ENCODE data around the gene RTN4RL2. TPM values are rescaled to one million over a fixed set of nuclear protein-coding genes. Genes with fewer than 3 reads are reported as not detected.

Gene RTN4RL2
- total RNA-seq, 1 donor from 2014 or later, result not detected

GRCh38 chr11:57504511-57504910 is 44.2 kb downstream of the RTN4RL2 start:
- no peak for TF ChIP-seq CTCF (IDR thresholded peaks at IDR 0.05; ENCODE audit: insufficient read depth, low read length, severe bottlenecking)
- Histone ChIP-seq H3K36me3 (ENCODE audit: control insufficient read depth, insufficient read depth, low read length) (no peaks in the 10 kb centered on the region), H3K27me3 (ENCODE audit: control insufficient read depth, insufficient read depth, low read length) (no peaks in the 10 kb centered on the region), H3K4me3 (ENCODE audit: low read depth, low read length) (no peak overlapping the region)
- DNase-seq (ENCODE audit: low read depth) (no peak), FAIRE-seq (no peak)

- FAIRE-seq, result no peak
- H3K4me3 ChIP-seq (ENCODE audit: low read depth, low read length), result no peak overlapping the region
- no peak for TF ChIP-seq CTCF (IDR thresholded peaks at IDR 0.05; ENCODE audit: insufficient read depth, low read length, severe bottlenecking)
- no peaks in the 10 kb centered on the region for H3K36me3 ChIP-seq (ENCODE audit: control insufficient read depth, insufficient read depth, low read length)
- no peaks in the 10 kb centered on the region for H3K27me3 ChIP-seq (ENCODE audit: control insufficient read depth, insufficient read depth, low read length)
- no peak for DNase-seq (ENCODE audit: low read depth)
These were observed 46.2 kb downstream of the RTN4RL2 start for GRCh38 chr11:57506522-57506921.

DNA sequence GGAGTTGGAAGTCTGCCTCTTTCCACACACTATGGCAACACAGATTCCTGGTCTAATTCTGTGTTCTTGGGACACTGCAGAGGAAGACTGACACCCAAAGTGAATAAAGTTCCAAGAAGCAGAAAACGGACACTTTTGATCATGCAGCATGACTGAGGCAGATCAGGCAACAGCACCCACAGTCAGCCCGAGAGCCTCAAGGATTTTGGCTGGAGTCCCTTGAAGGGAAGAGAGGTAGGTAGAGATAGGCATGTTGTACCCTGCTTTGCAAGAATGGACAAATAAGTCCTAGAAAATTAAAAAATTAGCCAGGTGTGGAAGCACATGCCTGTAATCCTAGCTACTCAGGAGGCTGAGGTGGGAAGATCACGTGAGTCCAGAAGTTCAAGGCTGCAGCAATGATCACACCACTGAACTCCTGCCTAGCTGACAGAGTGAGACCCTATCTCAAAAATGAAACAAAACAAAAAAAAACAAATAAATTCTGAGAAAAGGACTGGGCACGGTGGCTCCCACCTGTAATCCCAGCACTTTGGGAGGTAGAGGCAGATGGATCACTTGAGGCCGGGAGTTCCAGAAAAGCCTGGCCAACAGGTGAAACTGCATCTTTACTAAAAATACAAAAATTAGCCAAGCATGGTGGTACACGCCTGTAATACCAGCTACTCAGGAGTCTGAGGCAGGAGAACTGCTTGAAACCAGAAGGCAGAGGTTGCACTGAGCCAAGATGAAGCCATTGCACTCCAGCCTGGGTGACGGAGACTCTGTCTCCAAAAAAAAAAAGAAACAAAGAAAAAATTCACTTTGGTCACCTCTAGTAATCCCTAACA is 48.2 kb downstream of the RTN4RL2 start:
- H3K36me3 ChIP-seq (ENCODE audit: control insufficient read depth, insufficient read depth, low read length), result no peaks in the 10 kb centered on the region
- DNase-seq (ENCODE audit: low read depth), result no peak
- peaks cover under 1% of the 10 kb centered on the region for H3K27me3 ChIP-seq (ENCODE audit: control insufficient read depth, insufficient read depth, low read length)
- no peak for TF ChIP-seq CTCF (IDR thresholded peaks at IDR 0.05; ENCODE audit: insufficient read depth, low read length, severe bottlenecking)
- H3K4me3 ChIP-seq (ENCODE audit: low read depth, low read length), result no peak overlapping the region
- no peak for FAIRE-seq

DNA sequence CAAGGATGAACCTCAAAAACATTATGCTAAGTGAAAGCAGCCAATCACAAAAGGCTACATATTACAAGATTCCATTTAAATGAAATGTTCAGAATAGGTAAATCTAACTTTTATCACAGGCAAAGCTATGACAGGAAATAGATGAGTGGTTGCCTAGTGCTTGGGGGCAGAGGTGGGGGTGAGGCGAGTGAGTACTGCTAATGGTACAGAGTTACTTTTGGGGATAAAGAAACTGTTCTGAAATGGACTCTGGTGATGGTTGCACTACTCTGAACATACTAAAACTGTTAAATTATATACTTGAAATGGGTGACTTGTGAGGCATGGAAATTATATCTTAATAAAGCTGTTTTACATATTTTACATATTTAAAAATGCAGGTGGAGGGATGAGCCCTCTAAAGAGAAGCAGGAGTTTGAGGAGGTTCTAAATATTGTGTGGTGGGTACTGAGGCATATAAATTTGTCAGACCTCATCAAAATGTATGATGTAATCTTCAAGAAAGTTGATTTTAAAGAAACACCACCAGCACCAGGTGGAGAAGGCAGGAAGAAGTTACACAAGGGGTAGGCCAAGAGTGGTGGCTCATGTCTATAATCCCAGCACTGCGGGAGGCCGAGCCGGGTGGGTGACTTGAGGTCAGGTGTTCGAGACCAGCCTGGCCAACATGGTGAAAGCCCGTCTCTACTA is 51.6 kb downstream of the RTN4RL2 start:
- H3K4me3 ChIP-seq (ENCODE audit: low read depth, low read length), result no peak overlapping the region
- FAIRE-seq, result no peak
- peaks cover 12% of the 10 kb centered on the region for H3K27me3 ChIP-seq (ENCODE audit: control insufficient read depth, insufficient read depth, low read length)
- no peak for DNase-seq (ENCODE audit: low read depth)
- no peaks in the 10 kb centered on the region for H3K36me3 ChIP-seq (ENCODE audit: control insufficient read depth, insufficient read depth, low read length)
- TF ChIP-seq CTCF (IDR thresholded peaks at IDR 0.05; ENCODE audit: insufficient read depth, low read length, severe bottlenecking), result no peak

DNA sequence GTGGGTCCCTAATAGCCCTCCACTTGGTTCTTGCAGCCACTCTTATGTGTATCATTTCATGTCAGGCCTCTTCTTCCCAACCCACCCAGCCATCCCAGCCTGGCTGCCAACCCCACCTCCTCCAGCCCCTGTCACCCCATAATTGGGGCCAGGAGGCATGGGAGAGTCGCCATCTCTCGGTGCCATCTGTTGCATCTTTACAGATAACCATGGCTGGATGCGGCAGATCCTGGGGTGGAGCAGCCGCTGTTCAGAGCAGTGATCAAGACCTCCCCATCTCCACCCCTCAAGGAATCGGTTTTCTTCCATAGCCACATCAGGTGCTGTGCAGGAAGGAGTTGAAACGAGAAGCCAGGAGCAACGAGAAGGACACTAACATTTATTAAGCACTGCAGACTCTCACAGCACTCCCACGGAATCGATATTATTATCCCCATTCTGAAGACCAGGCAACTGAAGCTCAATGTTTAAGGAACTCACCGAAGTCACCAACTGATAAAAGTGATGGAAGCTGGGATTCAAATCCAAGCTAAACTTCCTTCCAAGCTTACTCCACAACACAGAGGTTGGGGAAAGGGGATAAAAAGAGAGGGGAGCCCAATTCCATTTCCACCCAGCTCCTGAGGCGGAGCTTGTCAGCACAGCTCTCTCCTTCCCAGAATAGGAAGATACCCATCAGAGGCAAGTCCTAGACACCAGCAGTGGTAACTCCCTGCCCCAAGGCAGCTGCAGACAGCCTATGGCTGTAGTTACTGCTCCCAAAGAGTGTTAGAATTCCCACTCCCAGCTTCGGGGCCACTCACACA is 52.5 kb downstream of the RTN4RL2 start:
- H3K36me3 ChIP-seq (ENCODE audit: control insufficient read depth, insufficient read depth, low read length), result no peaks in the 10 kb centered on the region
- no peak for FAIRE-seq

More for the DNA sequence above, 52.5 kb downstream of the RTN4RL2 start:
- Histone ChIP-seq H3K27me3 (ENCODE audit: control insufficient read depth, insufficient read depth, low read length) (peaks cover 12% of the 10 kb centered on the region), H3K4me3 (ENCODE audit: low read depth, low read length) (no peak overlapping the region)
- no peak for DNase-seq (ENCODE audit: low read depth)
- no peak for TF ChIP-seq CTCF (IDR thresholded peaks at IDR 0.05; ENCODE audit: insufficient read depth, low read length, severe bottlenecking)

All from bronchial epithelial cell (primary cell).